ENCODE results near the gene WNT7A. TPM values are rescaled to one million over a fixed set of nuclear protein-coding genes. Genes with fewer than 3 reads are reported as not detected.

WNT7A gene
- total and polyA plus RNA-seq, 2 donors (not counting 3 experiments of a cell fraction or from before 2014, with no cell fraction given), result not detected

DNA sequence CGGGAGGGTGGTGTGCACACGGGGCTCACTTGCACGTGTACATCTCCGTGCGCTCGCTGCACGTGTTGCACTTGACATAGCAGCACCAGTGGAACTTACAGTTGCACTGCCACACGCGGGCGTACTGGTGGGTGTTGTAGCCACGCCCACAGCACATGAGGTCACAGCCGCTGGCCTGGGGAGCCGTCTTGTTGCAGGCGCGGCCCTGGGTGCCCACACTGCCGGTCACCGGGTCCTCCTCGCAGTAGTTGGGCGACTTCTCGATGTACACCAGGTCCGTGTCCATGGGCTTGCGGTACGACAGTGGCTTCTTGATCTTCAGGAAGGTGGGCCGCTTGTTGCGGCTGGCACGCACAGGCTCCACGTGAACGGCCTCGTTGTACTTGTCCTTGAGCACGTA, 61.0 kb downstream of the WNT7A start:
- Histone ChIP-seq H3K9ac (replicated peaks; ENCODE audit: extremely low read depth, insufficient read depth, low read length) (no peak overlapping the region), H3K9me3 (replicated peaks; ENCODE audit: control insufficient read depth, insufficient read depth, low read length) (peaks cover 9% of the 10 kb centered on the region), H3K9me1 (replicated peaks; ENCODE audit: control insufficient read depth, extremely low read depth, insufficient read depth, low read length) (no peaks in the 10 kb centered on the region), H3K4me3 (replicated peaks in 1 of 3; ENCODE audit: insufficient read depth in 1 of 3, low read depth in 1 of 3, low read length in 3 of 3) (no peak overlapping the region), H3K27ac (ENCODE audit: insufficient read depth, low read depth, low read length) (no peak overlapping the region), H3K4me1 (ENCODE audit: control insufficient read depth, extremely low read depth, insufficient read depth, low read length) (no peaks in the 10 kb centered on the region), H3K36me3 (ENCODE audit: control insufficient read depth in 2 of 2, extremely low read depth in 1 of 2, insufficient read depth in 2 of 2, low read length in 2 of 2) (no peaks in the 10 kb centered on the region), H4K20me1 (replicated peaks; ENCODE audit: control insufficient read depth, extremely low read depth, insufficient read depth, low read length) (no peaks in the 10 kb centered on the region), H3K79me2 (ENCODE audit: control insufficient read depth, insufficient read depth, low read length) (no peaks in the 10 kb centered on the region), H2AFZ (ENCODE audit: low read depth, low read length) (no peak overlapping the region), H3K27me3 (ENCODE audit: control insufficient read depth in 2 of 2, insufficient read depth in 2 of 2, low read length in 2 of 2) (no peaks in the 10 kb centered on the region), H3K4me2 (ENCODE audit: insufficient read depth, low read length) (no peak overlapping the region)
- intact Hi-C loops (cut with micrococcal nuclease), result no loop called here
- CTCF ChIA-PET, result no interaction called here
- FAIRE-seq (no peak), DNase-seq (ENCODE audit: low read depth, low spot score) (no peak)
- dilution Hi-C loops (cut with MboI; ENCODE audit: extremely low pct_ligation_motif_present, low sequenced_read_pairs), result no loop called here
- no TSS peak for BruUV-seq (replicated peaks)
- TF ChIP-seq MYC (IDR thresholded peaks at IDR 0.05; ENCODE audit: low read depth, low read length), result no peak
- TF ChIP-seq, protein P1, sequence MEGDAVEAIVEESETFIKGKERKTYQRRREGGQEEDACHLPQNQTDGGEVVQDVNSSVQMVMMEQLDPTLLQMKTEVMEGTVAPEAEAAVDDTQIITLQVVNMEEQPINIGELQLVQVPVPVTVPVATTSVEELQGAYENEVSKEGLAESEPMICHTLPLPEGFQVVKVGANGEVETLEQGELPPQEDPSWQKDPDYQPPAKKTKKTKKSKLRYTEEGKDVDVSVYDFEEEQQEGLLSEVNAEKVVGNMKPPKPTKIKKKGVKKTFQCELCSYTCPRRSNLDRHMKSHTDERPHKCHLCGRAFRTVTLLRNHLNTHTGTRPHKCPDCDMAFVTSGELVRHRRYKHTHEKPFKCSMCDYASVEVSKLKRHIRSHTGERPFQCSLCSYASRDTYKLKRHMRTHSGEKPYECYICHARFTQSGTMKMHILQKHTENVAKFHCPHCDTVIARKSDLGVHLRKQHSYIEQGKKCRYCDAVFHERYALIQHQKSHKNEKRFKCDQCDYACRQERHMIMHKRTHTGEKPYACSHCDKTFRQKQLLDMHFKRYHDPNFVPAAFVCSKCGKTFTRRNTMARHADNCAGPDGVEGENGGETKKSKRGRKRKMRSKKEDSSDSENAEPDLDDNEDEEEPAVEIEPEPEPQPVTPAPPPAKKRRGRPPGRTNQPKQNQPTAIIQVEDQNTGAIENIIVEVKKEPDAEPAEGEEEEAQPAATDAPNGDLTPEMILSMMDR (IDR thresholded peaks at IDR 0.05; ENCODE audit: extremely low read depth in 1 of 2, insufficient read depth in 1 of 2, low read depth in 1 of 2, low read length in 2 of 2), result no peak
- TF ChIP-seq, protein P2, sequence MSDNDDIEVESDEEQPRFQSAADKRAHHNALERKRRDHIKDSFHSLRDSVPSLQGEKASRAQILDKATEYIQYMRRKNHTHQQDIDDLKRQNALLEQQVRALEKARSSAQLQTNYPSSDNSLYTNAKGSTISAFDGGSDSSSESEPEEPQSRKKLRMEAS (IDR thresholded peaks at IDR 0.05; ENCODE audit: insufficient read depth, insufficient read length), result no peak
- no peak for TF ChIP-seq JUN (IDR thresholded peaks at IDR 0.05; ENCODE audit: borderline replicate concordance, insufficient read depth, insufficient read length, low read depth)
- no peak for TF ChIP-seq FOS (IDR thresholded peaks at IDR 0.05; ENCODE audit: borderline replicate concordance, insufficient read depth, low read length)
- no peak for TF ChIP-seq EZH2 (IDR thresholded peaks at IDR 0.05; ENCODE audit: borderline replicate concordance, low read depth, low read length, severe bottlenecking)
- TF ChIP-seq POLR2A (IDR thresholded peaks at IDR 0.05; ENCODE audit: low read depth, low read length), result no peak
- TF ChIP-seq GATA2 (IDR thresholded peaks at IDR 0.05; ENCODE audit: insufficient read depth, insufficient read length, low read depth, low read length), result no peak
- no peak for TF ChIP-seq POLR2AphosphoS5 (IDR thresholded peaks at IDR 0.05; ENCODE audit: insufficient read depth, low read depth, low read length)
- POLR2A ChIA-PET, result no interaction called here
